DND-41 (cell line): Measurements from ENCODE around the gene PDAP1.

ENCODE experiments used
- EZH2 ChIP-seq: IDR thresholded peaks from 3 replicates; pipeline ENCODE4 v1.6.1; 2012; ENCODE audit warnings: borderline replicate concordance, low read depth, mild to moderate bottlenecking, moderate library complexity, low read length, inconsistent platforms; ENCODE audit not compliant: severe bottlenecking
- TF ChIP-seq, protein P1 (sequence below): IDR thresholded peaks from 2 replicates; pipeline ENCODE4 v1.5.1; 2012; ENCODE audit warnings: borderline replicate concordance, low read length, moderate library complexity, mild to moderate bottlenecking; ENCODE audit not compliant: poor library complexity, severe bottlenecking; ENCODE audit errors: extremely low read depth

GRCh38 chr7:99369767-99370391, 38.5 kb downstream of the PDAP1 start:
- TF ChIP-seq, protein P1, sequence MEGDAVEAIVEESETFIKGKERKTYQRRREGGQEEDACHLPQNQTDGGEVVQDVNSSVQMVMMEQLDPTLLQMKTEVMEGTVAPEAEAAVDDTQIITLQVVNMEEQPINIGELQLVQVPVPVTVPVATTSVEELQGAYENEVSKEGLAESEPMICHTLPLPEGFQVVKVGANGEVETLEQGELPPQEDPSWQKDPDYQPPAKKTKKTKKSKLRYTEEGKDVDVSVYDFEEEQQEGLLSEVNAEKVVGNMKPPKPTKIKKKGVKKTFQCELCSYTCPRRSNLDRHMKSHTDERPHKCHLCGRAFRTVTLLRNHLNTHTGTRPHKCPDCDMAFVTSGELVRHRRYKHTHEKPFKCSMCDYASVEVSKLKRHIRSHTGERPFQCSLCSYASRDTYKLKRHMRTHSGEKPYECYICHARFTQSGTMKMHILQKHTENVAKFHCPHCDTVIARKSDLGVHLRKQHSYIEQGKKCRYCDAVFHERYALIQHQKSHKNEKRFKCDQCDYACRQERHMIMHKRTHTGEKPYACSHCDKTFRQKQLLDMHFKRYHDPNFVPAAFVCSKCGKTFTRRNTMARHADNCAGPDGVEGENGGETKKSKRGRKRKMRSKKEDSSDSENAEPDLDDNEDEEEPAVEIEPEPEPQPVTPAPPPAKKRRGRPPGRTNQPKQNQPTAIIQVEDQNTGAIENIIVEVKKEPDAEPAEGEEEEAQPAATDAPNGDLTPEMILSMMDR: no peak
- TF ChIP-seq EZH2: no peak
